GM12891 (cell line): ENCODE measurements around the gene IL27RA.
A peak's percentile ranks its signal among the peaks of the same experiment; 100 is the strongest.

Source experiments
- DNase-seq: peaks from one replicate; pipeline ENCODE4 v3.0.0; 2011; ENCODE audit warnings: low spot score; ENCODE audit not compliant: insufficient read length
- FAIRE-seq: peaks from 2 replicates; lab custom pipeline; 2011; peaks lifted over from hg19 to GRCh38; lab: Jason Lieb, UNC
- PAX5 ChIP-seq: IDR thresholded peaks from 2 replicates; pipeline ENCODE4 v1.6.1; 2011; ENCODE audit warnings: low read length, moderate library complexity, mild to moderate bottlenecking; ENCODE audit not compliant: insufficient read depth, severe bottlenecking
- POLR2A ChIP-seq: IDR thresholded peaks from 2 replicates; pipeline ENCODE4 v1.6.1; 2011; ENCODE audit warnings: low read depth, low read length, control low read depth
- POLR2AphosphoS5 ChIP-seq: IDR thresholded peaks from 2 replicates; pipeline ENCODE4 v1.6.1; 2011; ENCODE audit warnings: low read depth, low read length, control low read depth
- POU2F2 ChIP-seq: IDR thresholded peaks from 2 replicates; pipeline ENCODE4 v1.6.1; 2011; ENCODE audit warnings: low read depth, mild to moderate bottlenecking, control low read depth, low read length, moderate library complexity
- SPI1 ChIP-seq: IDR thresholded peaks from 2 replicates; pipeline ENCODE4 v1.6.1; 2011; ENCODE audit warnings: low read depth, low read length, control low read depth
- TAF1 ChIP-seq: IDR thresholded peaks from 2 replicates; pipeline ENCODE4 v1.6.1; 2011; ENCODE audit warnings: low read depth, low read length, control low read depth

The IL27RA gene

GRCh38 chr19:14073925-14074838 is 42.6 kb downstream of the IL27RA start:
- no peak for DNase-seq

GRCh38 chr19:14078411-14078810 is 46.8 kb downstream of the IL27RA start:
- no peak for FAIRE-seq
- TF ChIP-seq POLR2A: no peak
- TF ChIP-seq SPI1: no peak
- no peak for TF ChIP-seq POLR2AphosphoS5
- no peak for TF ChIP-seq PAX5
- no peak for TF ChIP-seq POU2F2
- no peak for TF ChIP-seq TAF1
- DNase-seq: no peak

More at GRCh38 chr19:14073925-14074838, 42.6 kb downstream of the IL27RA start:
- FAIRE-seq: no peak
- TF ChIP-seq PAX5: no peak
- TF ChIP-seq SPI1: no peak
- TF ChIP-seq POLR2AphosphoS5: no peak
- TF ChIP-seq POLR2A: no peak
- no peak for TF ChIP-seq POU2F2
- TF ChIP-seq TAF1: no peak

- DNase-seq (peak; percentile 93), FAIRE-seq (peak; percentile 95)
- TF ChIP-seq SPI1 (peak; percentile 97), PAX5 (no peak), POLR2AphosphoS5 (no peak), TAF1 (peak; percentile 49; the same call in 1 of the 2 replicates), POU2F2 (0 out of 2 replicates have a peak, but pooled peaks have one; percentile 37), POLR2A (peak; percentile 39)
Measured at GRCh38 chr19:14080887-14081796, 49.6 kb downstream of the IL27RA start.

GRCh38 chr19:14081797-14082674 is 50.5 kb downstream of the IL27RA start:
- peak; percentile 56 for FAIRE-seq
- DNase-seq: no peak
- TF ChIP-seq POLR2A (no peak), POLR2AphosphoS5 (no peak), PAX5 (no peak), POU2F2 (no peak), TAF1 (no peak; the same call in 1 of the 2 replicates), SPI1 (no peak)

GRCh38 chr19:14082675-14082960 is 51.1 kb downstream of the IL27RA start:
- TF ChIP-seq POLR2A: no peak
- TF ChIP-seq PAX5: no peak
- TF ChIP-seq POLR2AphosphoS5: no peak
- no peak for TF ChIP-seq SPI1
- no peak for TF ChIP-seq POU2F2
- TF ChIP-seq TAF1: no peak
- FAIRE-seq (no peak), DNase-seq (no peak)

GRCh38 chr19:14085309-14085995 is 53.9 kb downstream of the IL27RA start, which contains the start of gene C19orf67:
TSS of gene C19orf67 (minus strand) at chr19:14085783. CDS start at chr19:14085627, 156 bp downstream.
- DNase-seq: no peak
- TF ChIP-seq POU2F2 (no peak), POLR2AphosphoS5 (no peak), TAF1 (no peak), PAX5 (no peak), SPI1 (no peak), POLR2A (no peak)
- no peak for FAIRE-seq

GRCh38 chr19:14086098-14086497 is 54.5 kb downstream of the IL27RA start:
- DNase-seq (no peak), FAIRE-seq (no peak)
- no peak for TF ChIP-seq TAF1
- TF ChIP-seq POLR2AphosphoS5: no peak
- no peak for TF ChIP-seq POLR2A
- TF ChIP-seq SPI1: no peak

- no peak for DNase-seq
- TF ChIP-seq PAX5: no peak
- TF ChIP-seq POU2F2: no peak
- no peak for TF ChIP-seq POLR2A
- no peak for TF ChIP-seq SPI1
- TF ChIP-seq POLR2AphosphoS5: no peak
- no peak for TF ChIP-seq TAF1
- FAIRE-seq: peak; percentile 69
Measured at GRCh38 chr19:14088634-14089411, 57.3 kb downstream of the IL27RA start.
